ENCODE data around the gene SLC30A4.

- TF ChIP-seq CHD4 (IDR thresholded peaks at IDR 0.05; ENCODE audit: borderline replicate concordance): no peak
- no peak for TF ChIP-seq TP53 (CRISPR knock-in tag; IDR thresholded peaks at IDR 0.05)
- no peak for TF ChIP-seq RCOR1 (IDR thresholded peaks at IDR 0.05; ENCODE audit: low read depth, low read length)
These were observed 29.1 kb upstream of the SLC30A4 start for GRCh38 chr15:45551676-45552075.
